ENCODE measurements around the gene TMC4.
"Not testable (repeated sequence)": the region's sequence is repeated elsewhere in the genome, so short reads cannot be mapped to it uniquely, and the experiment has no call there.

TMC4 gene

GRCh38 chr19:54172471-54173358 is at the start of gene TMC4:
TMC4 (minus strand) TSS chr19:54173160; CDS start chr19:54173117, 43 bp downstream.
- intact Hi-C loops (cut with DNase I; ENCODE audit: low total_unique reads) = no loop called here
- Histone ChIP-seq H3K36me3 (peaks cover 0 to 12% (median 10%) of the 10 kb centered on the region in 3 donors), H3K4me1 (peaks cover 0 to 18% (median 3%) of the 10 kb centered on the region in 4 donors), H3K27ac (no peak within 1 kb of the TSS), H3K4me3 (no peak within 1 kb of the TSS), H3K27me3 (peaks cover 0 to 21% of the 10 kb centered on the region in 2 donors), H3K9me3 (no peaks in the 10 kb centered on the region)
- DNase-seq = no peak
- no peak for TF ChIP-seq CTCF (IDR thresholded peaks at IDR 0.05)

- peaks cover 0 to 12% (median 0%) of the 10 kb centered on the region in 3 donors for H3K36me3 ChIP-seq
- H3K27ac ChIP-seq; H3K4me3 ChIP-seq; intact Hi-C loops (cut with DNase I; ENCODE audit: low total_unique reads); DNase-seq; H3K9me3 ChIP-seq; H3K4me1 ChIP-seq: not testable (repeated sequence)
- peaks cover 0 to 34% of the 10 kb centered on the region in 2 donors for H3K27me3 ChIP-seq
These were observed 49.0 kb upstream of the TMC4 start for GRCh38 chr19:54221947-54222346.

GRCh38 chr19:54219702-54220101 is 46.7 kb upstream of the TMC4 start:
- intact Hi-C loops (cut with DNase I; ENCODE audit: low total_unique reads); DNase-seq; H3K27ac ChIP-seq; H3K4me3 ChIP-seq; H3K4me1 ChIP-seq; H3K9me3 ChIP-seq: not testable (repeated sequence)
- Histone ChIP-seq H3K36me3 (peaks cover 0 to 12% (median 0%) of the 10 kb centered on the region in 3 donors), H3K27me3 (peaks cover 0 to 34% of the 10 kb centered on the region in 2 donors)

GRCh38 chr19:54218960-54219661 is 46.2 kb upstream of the TMC4 start:
- H3K4me1 ChIP-seq = no peaks in the 10 kb centered on the region
- H3K27ac ChIP-seq = no peak overlapping the region
- no peaks in the 10 kb centered on the region for H3K9me3 ChIP-seq
- H3K36me3 ChIP-seq = peaks cover 0 to 12% (median 0%) of the 10 kb centered on the region in 3 donors
- TF ChIP-seq CTCF (IDR thresholded peaks at IDR 0.05) = no peak
- H3K4me3 ChIP-seq = no peak overlapping the region
- H3K27me3 ChIP-seq = peaks cover 0 to 34% of the 10 kb centered on the region in 2 donors
- intact Hi-C loops (cut with DNase I; ENCODE audit: low total_unique reads) = no loop called here
- no peak for DNase-seq

- no peak for TF ChIP-seq CTCF (IDR thresholded peaks at IDR 0.05)
- H3K9me3 ChIP-seq = no peaks in the 10 kb centered on the region
- H3K27me3 ChIP-seq = peaks cover 0 to 27% of the 10 kb centered on the region in 2 donors
- no peak for DNase-seq
- H3K36me3 ChIP-seq = peaks cover 0 to 12% (median 0%) of the 10 kb centered on the region in 3 donors
- no peak overlapping the region for H3K27ac ChIP-seq
- H3K4me3 ChIP-seq = no peak overlapping the region
- no peaks in the 10 kb centered on the region for H3K4me1 ChIP-seq
- intact Hi-C loops (cut with DNase I; ENCODE audit: low total_unique reads) = no loop called here
These were observed 45.3 kb upstream of the TMC4 start for GRCh38 chr19:54218259-54218658.

GRCh38 chr19:54217517-54218247 is 44.7 kb upstream of the TMC4 start:
- intact Hi-C loops (cut with DNase I; ENCODE audit: low total_unique reads); H3K4me3 ChIP-seq; H3K27ac ChIP-seq; H3K9me3 ChIP-seq; DNase-seq; H3K4me1 ChIP-seq: not testable (repeated sequence)
- Histone ChIP-seq H3K27me3 (peaks cover 0 to 21% of the 10 kb centered on the region in 2 donors), H3K36me3 (peaks cover 0 to 12% (median 0%) of the 10 kb centered on the region in 3 donors)

Measured in tibial artery (tissue), 4 donors.